Mesenchymal stem cell (in vitro differentiated cells and primary cell): ENCODE measurements around the gene P2RX1.

Source experiments
- DNase-seq: peaks from one replicate; pipeline ENCODE4 v3.0.0-alpha.2; 2013
- H2AFZ ChIP-seq: one replicate; pipeline ENCODE4 v1.6.1; 2013; ENCODE audit warnings: low read depth, mild to moderate bottlenecking, control low read depth, inconsistent platforms, low read length, moderate library complexity
- H2AK5ac ChIP-seq: 2 replicates; pipeline ENCODE4 v1.6.1; 2013; ENCODE audit warnings: low read length, moderate library complexity, mild to moderate bottlenecking, inconsistent platforms; ENCODE audit not compliant: severe bottlenecking
- H2BK120ac ChIP-seq: one replicate; pipeline ENCODE4 v1.6.1; 2013; ENCODE audit warnings: low read depth, mild to moderate bottlenecking, inconsistent platforms, low read length, moderate library complexity
- H2BK12ac ChIP-seq, 2 experiments: one replicate each; pipeline ENCODE4 v1.6.1; 2013; ENCODE audit warnings: inconsistent platforms in 2 of 2, low read length in 2 of 2, mild to moderate bottlenecking in 2 of 2, moderate library complexity in 2 of 2, control low read depth in 1 of 2
- H2BK15ac ChIP-seq: one replicate; pipeline ENCODE4 v1.6.1; 2013; ENCODE audit warnings: mild to moderate bottlenecking, low read depth, inconsistent platforms; ENCODE audit not compliant: poor library complexity, severe bottlenecking
- H2BK5ac ChIP-seq: 2 replicates; pipeline ENCODE4 v1.6.1; 2013; ENCODE audit warnings: low read depth, mild to moderate bottlenecking, low read length, control low read depth, inconsistent platforms; ENCODE audit not compliant: poor library complexity, severe bottlenecking
- H3K14ac ChIP-seq, 2 experiments: one replicate each; pipeline ENCODE4 v1.6.1; 2013; ENCODE audit warnings: inconsistent platforms in 2 of 2, low read length in 2 of 2, control low read depth in 1 of 2, mild to moderate bottlenecking in 1 of 2, moderate library complexity in 1 of 2
- H3K18ac ChIP-seq, 2 experiments: one replicate each; pipeline ENCODE4 v1.6.1; 2013; ENCODE audit warnings: inconsistent platforms in 2 of 2, low read length in 2 of 2, control low read depth in 1 of 2, low read depth in 1 of 2, mild to moderate bottlenecking in 1 of 2
- H3K23ac ChIP-seq, 2 experiments: one replicate each; pipeline ENCODE4 v1.6.1; 2013; ENCODE audit warnings: inconsistent platforms in 2 of 2, low read length in 2 of 2, mild to moderate bottlenecking in 2 of 2, moderate library complexity in 2 of 2, control low read depth in 1 of 2
- H3K27ac ChIP-seq: 2 replicates; pipeline ENCODE4 v1.5.1; 2013; ENCODE audit warnings: mild to moderate bottlenecking, moderate library complexity, low read length, control low read depth, inconsistent platforms; ENCODE audit not compliant: poor library complexity, severe bottlenecking
- H3K27me3 ChIP-seq, 2 experiments: 2 replicates each; pipeline versions ENCODE4 v1.6.1 to v1.7.0; 2013; ENCODE audit warnings: low read length in 2 of 2, mild to moderate bottlenecking in 2 of 2, moderate library complexity in 2 of 2, control low read depth in 1 of 2, inconsistent platforms in 1 of 2; ENCODE audit not compliant: control insufficient read depth in 1 of 2, insufficient read depth in 1 of 2
- H3K36me3 ChIP-seq, 2 experiments: 2 replicates each; pipeline versions ENCODE4 v1.6.1 to v1.7.0; 2013; ENCODE audit warnings: low read length in 2 of 2, control low read depth in 1 of 2, inconsistent platforms in 1 of 2, low read depth in 1 of 2, mild to moderate bottlenecking in 1 of 2; ENCODE audit not compliant: insufficient read depth in 2 of 2, control insufficient read depth in 1 of 2
- H3K4ac ChIP-seq, 2 experiments: one replicate each; pipeline ENCODE4 v1.6.1; 2013; ENCODE audit warnings: inconsistent platforms in 2 of 2, low read length in 2 of 2, mild to moderate bottlenecking in 2 of 2, moderate library complexity in 2 of 2, control low read depth in 1 of 2, low read depth in 1 of 2
- H3K4me1 ChIP-seq: 2 replicates; pipeline ENCODE4 v1.6.1; 2013; ENCODE audit warnings: low read depth, low read length, control low read depth; ENCODE audit not compliant: control insufficient read depth, insufficient read depth
- H3K4me2 ChIP-seq: 2 replicates; pipeline ENCODE4 v1.6.1; 2013; ENCODE audit warnings: low read length, mild to moderate bottlenecking, inconsistent platforms; ENCODE audit not compliant: poor library complexity, severe bottlenecking
- H3K4me3 ChIP-seq, 2 experiments: 2 replicates each; pipeline versions ENCODE4 v1.5.1 to v1.7.0; 2013; ENCODE audit warnings: low read length in 2 of 2, mild to moderate bottlenecking in 2 of 2, control low read depth in 1 of 2, low read depth in 1 of 2; ENCODE audit not compliant: insufficient read depth in 1 of 2
- H3K79me1 ChIP-seq: replicated peaks from 2 replicates; pipeline ENCODE4 v1.6.1; 2013; ENCODE audit warnings: mild to moderate bottlenecking, control low read depth, low read length, inconsistent platforms; ENCODE audit not compliant: poor library complexity, severe bottlenecking
- H3K9ac ChIP-seq: 2 replicates; pipeline ENCODE4 v1.7.0; 2013; ENCODE audit warnings: mild to moderate bottlenecking, low read length, moderate library complexity
- H3K9me3 ChIP-seq: 2 replicates; pipeline ENCODE4 v1.7.0; 2013; ENCODE audit warnings: mild to moderate bottlenecking, low read length; ENCODE audit not compliant: control insufficient read depth
- H4K8ac ChIP-seq: one replicate; pipeline ENCODE4 v1.6.1; 2013; ENCODE audit warnings: inconsistent platforms, mild to moderate bottlenecking, low read length, moderate library complexity
- H4K91ac ChIP-seq: one replicate; pipeline ENCODE4 v1.6.1; 2013; ENCODE audit warnings: mild to moderate bottlenecking, low read length, inconsistent platforms
- whole genome bisulfite sequencing: methylation state at CpG from one replicate; pipeline ENCODE4 v1.1.7; 2013; ENCODE audit warnings: mixed read lengths; 5-methylcytosine and 5-hydroxymethylcytosine counted together

P2RX1 gene

GRCh38 chr17:3852561-3852960 lies 63.7 kb downstream of the P2RX1 start:
- no peak overlapping the region for H3K18ac ChIP-seq
- H4K91ac ChIP-seq: no peak overlapping the region
- no peak overlapping the region for H3K14ac ChIP-seq
- no peaks in the 10 kb centered on the region for H3K9me3 ChIP-seq
- no peak overlapping the region for H2BK15ac ChIP-seq
- no peak overlapping the region for H2BK12ac ChIP-seq
- no peak overlapping the region for H2AK5ac ChIP-seq
- H2BK120ac ChIP-seq: no peak overlapping the region
- no peaks in the 10 kb centered on the region for H3K79me1 ChIP-seq
- H3K4me1 ChIP-seq: peaks cover 6% of the 10 kb centered on the region
- H3K27ac ChIP-seq: no peak overlapping the region
- H2BK5ac ChIP-seq: no peak overlapping the region
- peaks cover 9 to 29% of the 10 kb centered on the region in 2 experiments for H3K27me3 ChIP-seq
- H3K36me3 ChIP-seq: no peaks in the 10 kb centered on the region
- no peak overlapping the region for H3K4me2 ChIP-seq
- no peak overlapping the region for H3K9ac ChIP-seq
- no peak for DNase-seq
- no peak overlapping the region for H3K4me3 ChIP-seq
- no peak overlapping the region for H3K4ac ChIP-seq
- no peak overlapping the region for H3K23ac ChIP-seq
- H4K8ac ChIP-seq: no peak overlapping the region
- no peak overlapping the region for H2AFZ ChIP-seq
- 84% methylated on average over 10 of the region's 10 CpGs for WGBS

- Histone ChIP-seq H2BK120ac (no peak overlapping the region), H2AFZ (no peak overlapping the region), H3K9me3 (no peaks in the 10 kb centered on the region), H3K4me2 (no peak overlapping the region), H3K14ac (no peak overlapping the region), H3K9ac (no peak overlapping the region), H3K4me1 (peaks cover 3% of the 10 kb centered on the region), H3K23ac (no peak overlapping the region), H3K4ac (no peak overlapping the region), H2BK15ac (no peak overlapping the region), H3K27me3 (peaks cover 9 to 21% of the 10 kb centered on the region in 2 experiments), H3K36me3 (no peaks in the 10 kb centered on the region), H2BK5ac (no peak overlapping the region), H3K18ac (no peak overlapping the region), H3K4me3 (no peak overlapping the region), H4K91ac (peak overlapping the region; percentile 19), H3K27ac (no peak overlapping the region), H3K79me1 (no peaks in the 10 kb centered on the region), H2AK5ac (no peak overlapping the region), H2BK12ac (no peak overlapping the region), H4K8ac (no peak overlapping the region)
- no peak for DNase-seq
- 87% methylated on average over 24 of the region's 24 CpGs for WGBS
Observed at GRCh38 chr17:3851461-3852100, 64.7 kb downstream of the P2RX1 start.

GRCh38 chr17:3848229-3848835 lies 67.9 kb downstream of the P2RX1 start:
- no peak overlapping the region for H2BK120ac ChIP-seq
- no peak overlapping the region for H2AFZ ChIP-seq
- no peak overlapping the region for H2BK5ac ChIP-seq
- H3K4me2 ChIP-seq: no peak overlapping the region
- H3K18ac ChIP-seq: no peak overlapping the region
- peaks cover 9 to 21% of the 10 kb centered on the region in 2 experiments for H3K27me3 ChIP-seq
- no peak for DNase-seq
- no peak overlapping the region for H2BK15ac ChIP-seq
- H2AK5ac ChIP-seq: no peak overlapping the region
- peaks cover 9 to 10% of the 10 kb centered on the region in 2 experiments for H3K36me3 ChIP-seq
- H3K23ac ChIP-seq: no peak overlapping the region
- H3K14ac ChIP-seq: no peak overlapping the region
- peak overlapping the region; percentile 80 for H4K8ac ChIP-seq
- no peaks in the 10 kb centered on the region for H3K9me3 ChIP-seq
- H3K9ac ChIP-seq: no peak overlapping the region
- WGBS: 90% methylated on average over 6 of the region's 9 CpGs
- peaks cover 9% of the 10 kb centered on the region for H3K4me1 ChIP-seq
- peaks cover 9% of the 10 kb centered on the region for H3K79me1 ChIP-seq
- no peak overlapping the region for H3K4ac ChIP-seq
- H2BK12ac ChIP-seq: no peak overlapping the region
- H4K91ac ChIP-seq: peak overlapping the region; percentile 72
- H3K27ac ChIP-seq: no peak overlapping the region
- H3K4me3 ChIP-seq: no peak overlapping the region

- H3K4me3 ChIP-seq: no peak overlapping the region
- 96% methylated on average over 9 of the region's 9 CpGs for WGBS
- no peak overlapping the region for H4K91ac ChIP-seq
- H2AK5ac ChIP-seq: no peak overlapping the region
- peaks cover 7% of the 10 kb centered on the region for H3K4me1 ChIP-seq
- H3K27ac ChIP-seq: no peak overlapping the region
- H2BK120ac ChIP-seq: no peak overlapping the region
- H3K9me3 ChIP-seq: no peaks in the 10 kb centered on the region
- H3K23ac ChIP-seq: no peak overlapping the region
- no peak overlapping the region for H4K8ac ChIP-seq
- H2BK5ac ChIP-seq: no peak overlapping the region
- no peak overlapping the region for H2BK12ac ChIP-seq
- DNase-seq: no peak
- no peak overlapping the region for H2AFZ ChIP-seq
- H3K27me3 ChIP-seq: peaks cover 9 to 14% of the 10 kb centered on the region in 2 experiments
- H3K4ac ChIP-seq: no peak overlapping the region
- H3K4me2 ChIP-seq: no peak overlapping the region
- H3K9ac ChIP-seq: no peak overlapping the region
- H3K18ac ChIP-seq: no peak overlapping the region
- peaks cover 15% of the 10 kb centered on the region for H3K79me1 ChIP-seq
- peaks cover 17 to 20% of the 10 kb centered on the region in 2 experiments for H3K36me3 ChIP-seq
- H3K14ac ChIP-seq: no peak overlapping the region
- no peak overlapping the region for H2BK15ac ChIP-seq
Observed at GRCh38 chr17:3847165-3847670, 69.0 kb downstream of the P2RX1 start.
